Activated effector memory CD4-positive, alpha-beta T cell treated with anti-CD3 and anti-CD28 coated beads, Interleukin-2, amount 50 U/mL, for 16 hours (primary cell): ENCODE data around the gene MRPL54.

Experiments used
- DNase-seq: peaks from one replicate; pipeline ENCODE4 v3.0.0-alpha.2; 2020

Gene MRPL54

GRCh38 chr19:3770136-3770999 lies 7.9 kb downstream of the MRPL54 start:
- no peak for DNase-seq

- no peak for DNase-seq
Measured at GRCh38 chr19:3771000-3771905, 8.8 kb downstream of the MRPL54 start.

GRCh38 chr19:3771906-3772455 lies 9.5 kb downstream of the MRPL54 start, which contains the start of gene RAX2:
TSS of gene RAX2 (minus strand) at chr19:3772228. CDS start at chr19:3771742, 486 bp downstream.
- no peak for DNase-seq

GRCh38 chr19:3773814-3774515 lies 11.5 kb downstream of the MRPL54 start:
- no peak for DNase-seq

- DNase-seq, result no peak
Measured at GRCh38 chr19:3774621-3775373, 12.3 kb downstream of the MRPL54 start.

- DNase-seq, result no peak
Measured at GRCh38 chr19:3775374-3775711, 12.9 kb downstream of the MRPL54 start.

- no peak for DNase-seq
Measured at GRCh38 chr19:3775831-3776230, 13.3 kb downstream of the MRPL54 start.

- DNase-seq, result no peak
Measured at GRCh38 chr19:3776479-3777040, 14.1 kb downstream of the MRPL54 start.

GRCh38 chr19:3778104-3778867 lies 15.8 kb downstream of the MRPL54 start:
- DNase-seq, result no peak

- DNase-seq, result no peak
Measured at GRCh38 chr19:3778899-3779723, 16.6 kb downstream of the MRPL54 start.

- no peak for DNase-seq
Measured at GRCh38 chr19:3780786-3781304, 18.4 kb downstream of the MRPL54 start.

- no peak for DNase-seq
Measured at GRCh38 chr19:3781603-3782002, 19.1 kb downstream of the MRPL54 start.

- no peak for DNase-seq
Measured at GRCh38 chr19:3782330-3782729, 19.8 kb downstream of the MRPL54 start.

- DNase-seq, result no peak
Measured at GRCh38 chr19:3782903-3783302, 20.4 kb downstream of the MRPL54 start.

GRCh38 chr19:3783660-3784584 lies 21.4 kb downstream of the MRPL54 start:
- peak; percentile 79 for DNase-seq

- no peak for DNase-seq
Measured at GRCh38 chr19:3784607-3785450, 22.3 kb downstream of the MRPL54 start.

- DNase-seq, result no peak
Measured at GRCh38 chr19:3785451-3785937, 23.0 kb downstream of the MRPL54 start.
